Activated T-helper 9 cell treated with anti-CD3 and anti-CD28 coated beads, Interleukin-2, amount 50 U/mL, for 16 hours (primary cell): Measurements from ENCODE around the gene CELF4.

ENCODE experiments used
- DNase-seq: peaks from one replicate; pipeline ENCODE4 v3.0.0-alpha.2; 2020; ENCODE audit warnings: low read depth

CELF4 gene

GRCh38 chr18:37280701-37281393 lies 284.8 kb downstream of the CELF4 start:
- no peak for DNase-seq

GRCh38 chr18:37277804-37278203 lies 287.8 kb downstream of the CELF4 start:
- no peak for DNase-seq

- no peak for DNase-seq
Measured at GRCh38 chr18:37276111-37276890, 289.3 kb downstream of the CELF4 start.

GRCh38 chr18:37275237-37275741 lies 290.3 kb downstream of the CELF4 start:
- DNase-seq: no peak

- no peak for DNase-seq
Measured at GRCh38 chr18:37274309-37275236, 291.0 kb downstream of the CELF4 start.

- no peak for DNase-seq
Measured at GRCh38 chr18:37272841-37273240, 292.8 kb downstream of the CELF4 start.

- no peak for DNase-seq
Measured at GRCh38 chr18:37272226-37272625, 293.4 kb downstream of the CELF4 start.

GRCh38 chr18:37270666-37271052 lies 294.9 kb downstream of the CELF4 start:
- no peak for DNase-seq

- DNase-seq: no peak
Measured at GRCh38 chr18:37270038-37270665, 295.4 kb downstream of the CELF4 start.

- DNase-seq: no peak
Measured at GRCh38 chr18:37266290-37266689, 299.3 kb downstream of the CELF4 start.

- no peak for DNase-seq
Measured at GRCh38 chr18:37265382-37265781, 300.2 kb downstream of the CELF4 start.

GRCh38 chr18:37264956-37265355 lies 300.6 kb downstream of the CELF4 start:
- no peak for DNase-seq

- no peak for DNase-seq
Measured at GRCh38 chr18:37261988-37262387, 303.6 kb downstream of the CELF4 start.

- DNase-seq: no peak
Measured at GRCh38 chr18:37261246-37261840, 304.3 kb downstream of the CELF4 start.

GRCh38 chr18:37260367-37261093 lies 305.1 kb downstream of the CELF4 start:
- DNase-seq: no peak

- DNase-seq: no peak
Measured at GRCh38 chr18:37259711-37260110, 305.9 kb downstream of the CELF4 start.

GRCh38 chr18:37258819-37259218 lies 306.8 kb downstream of the CELF4 start:
- no peak for DNase-seq

- DNase-seq: no peak
Measured at GRCh38 chr18:37258131-37258530, 307.5 kb downstream of the CELF4 start.

- no peak for DNase-seq
Measured at GRCh38 chr18:37254973-37255372, 310.6 kb downstream of the CELF4 start.

- no peak for DNase-seq
Measured at GRCh38 chr18:37254236-37254754, 311.3 kb downstream of the CELF4 start.
